ENCODE measurements around the gene ABCB8. TPM values are rescaled to one million over a fixed set of nuclear protein-coding genes. Genes with fewer than 3 reads are reported as not detected.

ABCB8 gene
- total and polyA plus RNA-seq, 2 donors (not counting 3 experiments of a cell fraction or from before 2014, with no cell fraction given) = 38.0 to 46.3 TPM

DNA sequence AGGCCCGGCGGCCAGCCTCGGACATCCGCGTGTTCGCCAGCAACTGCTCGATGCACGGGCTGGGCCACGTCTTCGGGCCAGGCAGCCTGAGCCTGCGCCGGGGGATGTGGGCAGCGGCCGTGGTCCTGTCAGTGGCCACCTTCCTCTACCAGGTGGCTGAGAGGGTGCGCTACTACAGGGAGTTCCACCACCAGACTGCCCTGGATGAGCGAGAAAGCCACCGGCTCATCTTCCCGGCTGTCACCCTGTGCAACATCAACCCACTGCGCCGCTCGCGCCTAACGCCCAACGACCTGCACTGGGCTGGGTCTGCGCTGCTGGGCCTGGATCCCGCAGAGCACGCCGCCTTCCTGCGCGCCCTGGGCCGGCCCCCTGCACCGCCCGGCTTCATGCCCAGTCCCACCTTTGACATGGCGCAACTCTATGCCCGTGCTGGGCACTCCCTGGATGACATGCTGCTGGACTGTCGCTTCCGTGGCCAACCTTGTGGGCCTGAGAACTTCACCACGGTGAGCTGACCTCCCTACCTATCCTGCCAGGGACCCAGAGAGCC, 20.7 kb downstream of the ABCB8 start:
- POLR2A ChIA-PET = no interaction called here
- BruUV-seq (replicated peaks) = no TSS peak
- Histone ChIP-seq H3K4me2 (ENCODE audit: insufficient read depth, low read length) (no peak overlapping the region), H3K36me3 (ENCODE audit: control insufficient read depth in 2 of 2, extremely low read depth in 1 of 2, insufficient read depth in 2 of 2, low read length in 2 of 2) (no peaks in the 10 kb centered on the region), H3K9ac (replicated peaks; ENCODE audit: extremely low read depth, insufficient read depth, low read length) (no peak overlapping the region), H3K27me3 (ENCODE audit: control insufficient read depth in 2 of 2, insufficient read depth in 2 of 2, low read length in 2 of 2) (peaks cover 0 to 4% of the 10 kb centered on the region in 2 experiments), H3K9me1 (replicated peaks; ENCODE audit: control insufficient read depth, extremely low read depth, insufficient read depth, low read length) (no peaks in the 10 kb centered on the region), H4K20me1 (replicated peaks; ENCODE audit: control insufficient read depth, extremely low read depth, insufficient read depth, low read length) (no peaks in the 10 kb centered on the region), H3K4me1 (ENCODE audit: control insufficient read depth, extremely low read depth, insufficient read depth, low read length) (no peaks in the 10 kb centered on the region), H3K4me3 (replicated peaks in 1 of 3; ENCODE audit: insufficient read depth in 1 of 3, low read depth in 1 of 3, low read length in 3 of 3) (no peak overlapping the region), H3K9me3 (replicated peaks; ENCODE audit: control insufficient read depth, insufficient read depth, low read length) (no peaks in the 10 kb centered on the region), H2AFZ (ENCODE audit: low read depth, low read length) (no peak overlapping the region), H3K27ac (ENCODE audit: insufficient read depth, low read depth, low read length) (no peak overlapping the region), H3K79me2 (ENCODE audit: control insufficient read depth, insufficient read depth, low read length) (no peaks in the 10 kb centered on the region)
- intact Hi-C loops (cut with micrococcal nuclease) (no loop called here), dilution Hi-C loops (cut with MboI; ENCODE audit: extremely low pct_ligation_motif_present, low sequenced_read_pairs) (no loop called here)
- TF ChIP-seq MYC (IDR thresholded peaks at IDR 0.05; ENCODE audit: low read depth, low read length) (no peak), MAX (IDR thresholded peaks at IDR 0.05; ENCODE audit: insufficient read depth, insufficient read length) (no peak)
- TF ChIP-seq, protein P1, sequence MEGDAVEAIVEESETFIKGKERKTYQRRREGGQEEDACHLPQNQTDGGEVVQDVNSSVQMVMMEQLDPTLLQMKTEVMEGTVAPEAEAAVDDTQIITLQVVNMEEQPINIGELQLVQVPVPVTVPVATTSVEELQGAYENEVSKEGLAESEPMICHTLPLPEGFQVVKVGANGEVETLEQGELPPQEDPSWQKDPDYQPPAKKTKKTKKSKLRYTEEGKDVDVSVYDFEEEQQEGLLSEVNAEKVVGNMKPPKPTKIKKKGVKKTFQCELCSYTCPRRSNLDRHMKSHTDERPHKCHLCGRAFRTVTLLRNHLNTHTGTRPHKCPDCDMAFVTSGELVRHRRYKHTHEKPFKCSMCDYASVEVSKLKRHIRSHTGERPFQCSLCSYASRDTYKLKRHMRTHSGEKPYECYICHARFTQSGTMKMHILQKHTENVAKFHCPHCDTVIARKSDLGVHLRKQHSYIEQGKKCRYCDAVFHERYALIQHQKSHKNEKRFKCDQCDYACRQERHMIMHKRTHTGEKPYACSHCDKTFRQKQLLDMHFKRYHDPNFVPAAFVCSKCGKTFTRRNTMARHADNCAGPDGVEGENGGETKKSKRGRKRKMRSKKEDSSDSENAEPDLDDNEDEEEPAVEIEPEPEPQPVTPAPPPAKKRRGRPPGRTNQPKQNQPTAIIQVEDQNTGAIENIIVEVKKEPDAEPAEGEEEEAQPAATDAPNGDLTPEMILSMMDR (IDR thresholded peaks at IDR 0.05; ENCODE audit: extremely low read depth in 1 of 2, insufficient read depth in 1 of 2, low read depth in 1 of 2, low read length in 2 of 2) = no peak
- CTCF ChIA-PET = interaction anchor here (1.6 kb wide), 1 partner anchor 10 kb away, joined by 5 read pairs; no protein-coding TSS in a partner anchor
- DNase-seq (ENCODE audit: low read depth, low spot score) (no peak), FAIRE-seq (no peak)

GRCh38 chr7:151051108-151051507, 22.9 kb downstream of the ABCB8 start:
- intact Hi-C loops (cut with micrococcal nuclease) (loop anchor here (1.0 kb wide), 1 partner anchor 12 kb away; no protein-coding TSS in a partner anchor), dilution Hi-C loops (cut with MboI; ENCODE audit: extremely low pct_ligation_motif_present, low sequenced_read_pairs) (no loop called here)
- Histone ChIP-seq H3K27me3 (ENCODE audit: control insufficient read depth in 2 of 2, insufficient read depth in 2 of 2, low read length in 2 of 2) (peaks cover 0 to 4% of the 10 kb centered on the region in 2 experiments), H4K20me1 (replicated peaks; ENCODE audit: control insufficient read depth, extremely low read depth, insufficient read depth, low read length) (no peaks in the 10 kb centered on the region), H3K36me3 (ENCODE audit: control insufficient read depth in 2 of 2, extremely low read depth in 1 of 2, insufficient read depth in 2 of 2, low read length in 2 of 2) (no peaks in the 10 kb centered on the region), H3K9me3 (replicated peaks; ENCODE audit: control insufficient read depth, insufficient read depth, low read length) (no peaks in the 10 kb centered on the region), H3K4me1 (ENCODE audit: control insufficient read depth, extremely low read depth, insufficient read depth, low read length) (no peaks in the 10 kb centered on the region), H3K4me3 (replicated peaks in 1 of 3; ENCODE audit: insufficient read depth in 1 of 3, low read depth in 1 of 3, low read length in 3 of 3) (no peak overlapping the region), H3K27ac (ENCODE audit: insufficient read depth, low read depth, low read length) (no peak overlapping the region), H3K79me2 (ENCODE audit: control insufficient read depth, insufficient read depth, low read length) (no peaks in the 10 kb centered on the region), H3K9ac (replicated peaks; ENCODE audit: extremely low read depth, insufficient read depth, low read length) (no peak overlapping the region), H2AFZ (ENCODE audit: low read depth, low read length) (no peak overlapping the region), H3K9me1 (replicated peaks; ENCODE audit: control insufficient read depth, extremely low read depth, insufficient read depth, low read length) (no peaks in the 10 kb centered on the region), H3K4me2 (ENCODE audit: insufficient read depth, low read length) (no peak overlapping the region)
- ChIA-PET CTCF (interaction anchor here (0.6 to 1.2 kb wide), 11 partner anchors 11 to 153 kb away, joined by 3 to 8 read pairs (median 4); partner anchors contain the start of gene ABCB8), POLR2A (interaction anchor here (0.5 to 1.0 kb wide), 2 partner anchors 10 kb away, joined by 3 to 7 read pairs; no protein-coding TSS in a partner anchor)
- TF ChIP-seq POLR2AphosphoS5 (IDR thresholded peaks at IDR 0.05; ENCODE audit: insufficient read depth, low read depth, low read length) = peak; percentile 34
- TF ChIP-seq MAX (IDR thresholded peaks at IDR 0.05; ENCODE audit: insufficient read depth, insufficient read length) = peak; percentile 88
- TF ChIP-seq GATA2 (IDR thresholded peaks at IDR 0.05; ENCODE audit: insufficient read depth, insufficient read length, low read depth, low read length) = no peak
- FAIRE-seq = peak; percentile 84
- no TSS peak for BruUV-seq (replicated peaks)
- DNase-seq (ENCODE audit: low read depth, low spot score) = peak; percentile 79

All from endothelial cell of umbilical vein (primary cell).